HG02870 (cell line): ENCODE measurements around the gene HOXC10.

Source experiments
- ATAC-seq: cut with Tn5 transposase; IDR thresholded peaks from one replicate; pipeline ENCODE4 v1.9.1; 2021; ENCODE audit warnings: mild to moderate bottlenecking, moderate library complexity; ENCODE audit not compliant: unreplicated experiment

Gene HOXC10

DNA sequence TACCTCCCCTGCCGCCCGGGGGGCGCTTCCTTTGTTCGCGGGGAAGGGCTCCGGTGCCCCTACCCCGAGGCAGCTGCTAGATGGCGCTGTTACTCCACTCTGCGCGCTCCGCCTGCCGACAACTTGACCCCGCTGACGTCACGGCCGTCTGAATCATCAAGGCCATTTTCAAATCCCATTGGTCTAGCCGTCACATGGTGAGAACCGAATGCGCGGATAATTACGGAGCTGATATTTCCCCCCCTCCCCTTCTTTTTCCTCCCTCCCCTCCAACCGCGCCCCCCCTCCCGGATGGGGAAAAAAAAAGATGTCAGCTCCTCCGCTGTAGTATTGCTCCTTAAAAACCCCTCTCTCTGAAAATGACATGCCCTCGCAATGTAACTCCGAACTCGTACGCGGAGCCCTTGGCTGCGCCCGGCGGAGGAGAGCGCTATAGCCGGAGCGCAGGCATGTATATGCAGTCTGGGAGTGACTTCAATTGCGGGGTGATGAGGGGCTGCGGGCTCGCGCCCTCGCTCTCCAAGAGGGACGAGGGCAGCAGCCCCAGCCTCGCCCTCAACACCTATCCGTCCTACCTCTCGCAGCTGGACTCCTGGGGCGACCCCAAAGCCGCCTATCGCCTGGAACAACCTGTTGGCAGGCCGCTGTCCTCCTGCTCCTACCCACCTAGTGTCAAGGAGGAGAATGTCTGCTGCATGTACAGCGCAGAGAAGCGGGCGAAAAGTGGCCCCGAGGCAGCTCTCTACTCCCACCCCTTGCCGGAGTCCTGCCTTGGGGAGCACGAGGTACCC is at the start of gene HOXC10:
Gene HOXC10 (plus strand): TSS at position 246 of the 791 bp plus-strand sequence. CDS start 114 bp downstream, at position 360.
- no peak for ATAC-seq

DNA sequence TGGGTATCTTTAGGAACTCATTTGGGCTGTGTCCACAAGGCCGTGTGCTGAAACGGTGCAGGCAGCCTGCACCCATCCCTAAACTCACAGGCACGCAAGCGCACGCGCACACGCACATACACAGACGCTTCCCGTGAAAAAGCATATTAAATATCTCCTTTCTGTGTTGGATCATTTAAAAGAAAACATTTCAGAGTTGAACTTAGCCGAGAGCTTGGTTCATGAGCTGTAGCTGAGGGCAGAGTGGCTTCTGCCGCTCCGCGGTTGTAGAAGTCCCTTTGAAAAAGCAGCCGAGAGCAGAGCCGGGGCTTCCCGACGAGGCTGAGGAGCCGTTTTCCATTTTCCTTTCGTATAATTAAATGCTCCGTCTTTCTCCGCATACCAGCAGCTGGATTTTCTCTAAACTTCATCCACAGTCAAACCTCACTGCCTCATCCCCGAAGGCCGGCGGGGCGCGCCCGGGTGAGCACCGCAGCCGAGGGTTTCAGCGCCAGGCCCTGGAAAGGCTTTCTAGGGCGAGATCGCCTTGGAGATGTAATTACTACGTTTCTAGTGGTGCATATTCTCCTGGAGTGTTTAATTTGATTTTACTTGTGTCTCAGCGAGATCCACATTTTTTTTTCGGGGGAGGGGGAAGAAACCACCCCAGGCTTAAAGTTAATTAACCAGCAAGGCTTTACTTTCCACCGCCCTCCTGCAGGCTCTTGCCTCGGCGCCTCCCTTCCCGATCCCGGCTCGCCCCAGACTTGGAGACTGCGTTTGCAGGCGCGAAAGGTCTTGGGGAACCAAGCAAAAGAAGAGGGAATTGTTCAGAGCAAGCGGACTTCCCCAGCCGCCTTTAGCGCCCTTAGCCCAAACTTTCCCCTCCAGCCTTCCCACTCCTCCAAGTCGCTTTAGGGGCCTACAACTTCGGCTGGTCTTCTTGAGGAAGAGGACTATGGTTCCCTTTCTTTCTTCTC is 49.3 kb upstream of the HOXC10 start:
- no peak for ATAC-seq

DNA sequence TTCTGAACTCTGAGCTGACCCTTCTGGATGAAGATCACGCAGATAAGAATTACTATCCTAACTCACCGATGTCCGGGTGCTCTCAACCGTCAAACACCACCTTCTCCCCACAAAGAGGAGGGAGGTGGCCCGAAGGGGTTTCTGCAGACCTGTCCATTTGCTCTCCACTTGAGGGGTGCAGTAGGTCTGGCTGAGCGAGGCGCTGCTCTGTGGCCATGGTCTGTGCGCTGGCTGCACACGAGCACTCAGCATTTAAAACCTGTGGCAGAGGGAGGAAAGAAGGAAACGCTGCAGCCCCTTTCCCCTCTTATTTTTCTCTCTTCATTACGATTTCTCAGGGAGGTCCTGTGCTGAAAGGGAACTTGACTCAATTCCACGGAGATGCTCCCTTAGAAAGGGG is 47.8 kb upstream of the HOXC10 start:
- no peak for ATAC-seq

- no peak for ATAC-seq
Observed at GRCh38 chr12:53937596-53938325, 47.2 kb upstream of the HOXC10 start.

DNA sequence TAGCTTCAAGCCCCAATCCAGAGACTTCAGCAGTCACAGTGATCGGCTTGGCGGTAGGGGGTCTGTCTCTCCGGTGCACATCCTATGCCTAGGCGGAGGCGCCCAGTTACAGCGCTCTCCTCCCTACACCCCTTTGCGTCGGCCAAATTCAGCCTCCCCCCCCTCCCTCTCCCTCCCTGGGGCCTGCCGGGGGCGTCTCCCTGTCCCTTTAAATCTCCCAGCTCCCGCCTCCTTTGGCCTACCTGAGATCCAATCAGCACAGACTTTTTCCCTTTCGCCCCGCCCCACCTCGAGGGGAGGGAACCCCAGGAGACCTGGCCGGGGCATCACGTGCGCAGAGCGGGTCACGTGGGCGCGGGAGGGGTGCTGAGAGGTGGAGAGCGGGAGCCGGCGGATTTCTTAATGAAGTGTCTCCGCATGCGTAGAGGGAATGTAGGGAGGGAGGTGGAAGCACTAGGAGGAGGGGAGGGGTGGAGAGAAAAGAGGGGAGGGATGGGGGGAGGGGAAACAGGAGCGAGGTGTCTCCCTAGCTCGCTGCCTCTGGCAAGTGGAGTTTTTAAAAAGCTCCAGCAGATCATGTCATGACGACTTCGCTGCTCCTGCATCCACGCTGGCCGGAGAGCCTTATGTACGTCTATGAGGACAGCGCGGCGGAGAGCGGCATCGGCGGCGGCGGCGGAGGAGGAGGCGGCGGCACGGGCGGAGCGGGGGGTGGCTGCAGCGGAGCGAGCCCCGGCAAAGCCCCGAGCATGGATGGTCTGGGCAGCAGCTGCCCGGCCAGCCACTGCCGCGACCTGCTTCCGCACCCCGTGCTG is 46.4 kb upstream of the HOXC10 start, which contains the start of gene HOXC13:
Gene HOXC13 (plus strand): TSS at position 506 of the 815 bp plus-strand sequence. CDS start 76 bp downstream, at position 582.
- ATAC-seq = no peak

DNA sequence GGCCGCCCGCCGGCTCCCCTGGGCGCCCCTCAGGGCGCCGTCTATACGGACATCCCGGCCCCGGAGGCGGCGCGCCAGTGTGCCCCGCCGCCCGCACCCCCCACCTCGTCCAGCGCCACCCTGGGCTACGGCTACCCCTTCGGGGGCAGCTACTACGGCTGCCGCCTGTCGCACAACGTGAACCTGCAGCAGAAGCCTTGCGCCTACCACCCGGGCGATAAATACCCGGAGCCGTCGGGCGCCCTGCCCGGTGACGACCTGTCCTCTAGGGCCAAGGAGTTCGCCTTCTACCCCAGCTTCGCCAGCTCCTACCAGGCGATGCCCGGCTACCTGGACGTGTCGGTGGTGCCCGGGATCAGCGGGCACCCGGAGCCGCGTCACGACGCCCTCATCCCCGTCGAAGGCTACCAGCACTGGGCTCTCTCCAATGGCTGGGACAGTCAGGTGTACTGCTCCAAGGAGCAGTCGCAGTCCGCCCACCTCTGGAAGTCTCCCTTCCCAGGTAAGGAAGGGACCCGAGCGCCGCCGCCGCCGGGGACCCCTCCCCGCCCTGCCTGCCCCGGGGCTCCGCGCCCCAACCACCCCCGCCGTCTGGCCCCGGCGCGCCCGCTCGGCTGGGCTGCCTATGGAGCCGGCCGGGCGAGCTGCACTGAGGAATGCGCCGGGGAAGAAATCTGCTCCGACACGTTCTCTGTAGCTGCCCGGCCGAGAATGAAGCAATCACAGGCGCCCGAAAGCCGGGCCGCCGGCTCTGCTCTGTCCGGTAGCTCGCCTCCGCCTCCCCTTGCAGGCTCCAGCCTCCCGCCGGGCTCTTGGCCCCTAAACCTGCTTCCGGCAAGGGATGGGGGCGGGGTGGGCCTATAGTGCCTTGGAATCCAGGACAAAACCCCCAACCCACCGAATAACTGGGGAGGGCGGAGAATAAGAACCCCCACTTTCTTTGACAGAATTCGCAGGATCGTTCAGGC is 45.5 kb upstream of the HOXC10 start:
- ATAC-seq = no peak

DNA sequence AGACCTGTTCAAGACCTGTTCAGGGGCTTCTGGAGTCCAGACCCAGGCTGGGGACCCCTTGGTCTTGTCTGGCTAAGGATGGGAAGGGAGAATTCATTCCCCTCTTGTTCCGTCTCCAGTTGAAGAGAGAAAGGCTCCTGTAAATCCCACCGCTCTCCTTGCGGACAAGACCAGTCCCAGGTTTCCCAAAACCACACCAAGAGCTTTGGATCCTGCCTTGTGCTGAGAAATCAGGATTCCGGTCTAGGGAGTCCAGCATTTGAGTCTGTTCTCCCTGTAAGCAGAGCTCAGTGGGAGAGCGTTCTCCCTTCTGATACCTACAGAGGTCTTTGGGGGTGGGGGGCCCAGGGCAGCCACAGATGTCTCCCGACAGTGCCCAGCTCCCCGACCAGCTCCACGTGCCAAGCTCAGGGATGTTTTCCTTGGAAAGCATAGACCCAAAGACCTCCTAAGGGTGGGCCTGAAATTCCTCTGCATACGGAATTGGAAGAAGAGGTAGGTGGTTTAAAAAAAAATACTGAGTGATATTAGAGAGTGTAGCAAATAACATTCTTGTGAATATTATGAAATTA is 44.4 kb upstream of the HOXC10 start:
- ATAC-seq = no peak

- no peak for ATAC-seq
Observed at GRCh38 chr12:53941187-53941586, 43.8 kb upstream of the HOXC10 start.

DNA sequence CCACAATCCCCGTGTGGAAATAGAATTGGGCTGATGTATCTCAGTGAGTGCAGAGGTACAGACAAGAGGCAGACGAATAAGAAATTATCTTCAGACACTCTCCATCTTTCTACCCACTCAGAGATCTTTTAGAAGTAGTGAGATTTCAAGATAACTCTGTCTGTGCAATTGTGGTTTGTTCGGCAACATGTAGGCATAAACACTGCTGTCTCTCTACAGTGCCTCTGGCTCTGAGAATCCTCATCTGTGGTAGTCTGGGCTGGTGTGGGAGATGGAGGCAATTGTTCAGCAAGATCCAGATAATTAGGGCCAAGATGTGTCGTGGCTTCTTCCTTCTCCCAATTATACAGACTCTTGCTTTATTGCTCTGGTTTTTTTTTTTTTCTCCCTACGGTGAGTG is 43.2 kb upstream of the HOXC10 start:
- no peak for ATAC-seq

DNA sequence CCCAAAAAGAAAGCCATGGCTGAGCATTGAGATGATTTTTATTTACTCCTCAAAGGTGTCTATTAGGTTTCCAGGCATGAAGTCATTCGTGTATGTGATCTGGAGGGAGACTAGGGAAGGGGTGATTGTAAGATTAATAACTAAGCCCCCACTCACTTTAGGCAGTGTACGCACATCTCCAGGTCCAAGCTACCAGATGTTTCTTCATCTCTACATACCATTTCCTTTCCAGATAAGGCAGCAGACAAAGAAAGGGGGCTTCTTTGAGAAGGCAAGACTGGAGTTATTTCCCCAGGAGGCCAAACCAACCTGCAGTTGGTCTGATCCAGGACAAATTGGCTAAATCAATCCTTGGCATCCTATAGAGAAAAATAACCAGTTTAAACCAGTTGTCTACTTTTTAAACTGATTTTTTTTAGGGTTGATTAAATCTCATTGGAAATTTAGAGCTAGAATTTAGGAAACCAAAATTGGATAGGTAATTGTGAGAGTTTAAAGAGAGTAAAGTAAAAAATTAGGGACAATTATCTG is 42.4 kb upstream of the HOXC10 start:
- no peak for ATAC-seq

DNA sequence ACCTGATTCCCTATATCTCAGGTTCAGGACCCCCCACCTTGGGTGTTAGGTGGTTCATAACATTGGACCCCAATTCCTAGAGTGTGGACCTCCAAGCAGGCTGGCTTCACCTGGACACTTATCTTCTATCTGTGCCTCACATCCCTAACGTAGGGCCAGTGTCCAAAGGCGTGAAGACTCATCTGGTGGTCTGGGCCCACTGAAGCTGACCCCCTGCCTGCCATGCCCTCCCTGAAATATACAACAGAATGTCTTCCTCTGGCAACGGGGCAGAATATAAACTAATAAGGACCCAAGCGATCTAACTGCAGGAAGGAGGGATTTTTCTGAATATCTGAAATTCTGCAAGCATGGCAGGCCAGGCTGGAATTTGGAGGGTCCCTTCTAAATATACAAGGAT is 40.7 kb upstream of the HOXC10 start:
- ATAC-seq = no peak

- no peak for ATAC-seq
Observed at GRCh38 chr12:53944907-53945847, 39.8 kb upstream of the HOXC10 start.

DNA sequence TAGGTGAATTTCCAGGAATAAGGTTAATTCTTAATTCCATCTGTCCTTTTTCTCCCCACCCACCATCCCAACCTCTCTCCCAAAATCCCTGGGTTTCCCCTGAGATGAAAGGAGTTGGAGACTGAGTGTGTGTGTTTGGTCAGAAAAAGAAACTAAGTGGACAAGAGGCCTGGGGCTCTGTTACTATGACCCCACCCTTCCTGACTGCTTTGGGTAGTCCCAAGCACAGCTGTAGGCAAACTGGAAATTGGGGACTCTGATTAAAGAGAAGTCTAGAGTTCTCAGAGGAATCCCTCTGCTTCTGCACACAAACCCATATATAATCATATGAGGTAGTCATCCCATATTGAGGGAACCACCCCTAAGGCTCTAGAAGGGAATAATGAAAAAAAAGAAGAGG is 37.2 kb upstream of the HOXC10 start:
- ATAC-seq = no peak

DNA sequence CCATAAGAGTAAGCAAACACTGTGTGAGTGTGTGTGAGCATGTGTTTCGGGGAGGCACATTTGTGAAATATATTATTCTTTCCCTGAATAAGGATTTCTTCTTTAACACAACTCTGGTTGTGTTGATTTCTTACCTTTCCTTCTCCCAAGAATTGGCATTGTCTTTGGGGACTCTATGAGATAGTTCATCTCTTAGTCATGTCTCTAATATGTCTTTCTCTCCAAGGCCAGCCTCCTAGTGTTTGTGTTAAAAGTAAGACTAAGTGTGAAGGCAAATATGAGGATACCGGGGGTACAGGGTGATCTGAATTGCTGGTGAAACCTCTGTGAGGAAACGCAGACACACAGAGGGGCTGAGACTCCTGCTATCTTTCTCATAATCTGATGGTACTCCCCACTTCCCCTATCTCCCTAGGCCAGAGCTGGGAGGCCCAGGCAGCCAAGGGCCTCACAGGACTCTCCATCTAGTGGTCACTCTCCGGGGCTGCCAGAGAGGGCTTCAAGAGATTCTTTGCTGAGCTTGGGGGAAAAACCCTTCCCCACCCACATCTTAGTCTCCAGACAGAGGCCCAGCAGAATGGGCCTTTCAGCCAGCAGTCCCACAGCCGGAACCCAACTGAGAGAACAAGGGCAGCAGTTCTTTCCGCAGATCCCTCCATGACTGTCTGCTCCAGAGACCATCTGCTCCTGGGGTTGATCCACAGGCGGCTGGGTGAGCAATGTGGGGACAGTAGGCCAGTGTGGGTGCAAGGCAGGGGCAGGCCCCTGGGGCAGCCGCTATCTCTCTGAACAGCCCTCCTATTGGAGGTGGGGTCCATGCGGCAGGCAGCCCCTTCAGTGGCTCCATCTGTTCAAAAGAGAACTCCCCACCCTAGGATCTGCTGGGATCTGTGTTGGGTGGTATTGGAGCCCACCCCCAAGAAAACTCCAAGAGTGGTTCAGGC is 36.0 kb upstream of the HOXC10 start:
- no peak for ATAC-seq

- no peak for ATAC-seq
Observed at GRCh38 chr12:53949631-53950436, 35.1 kb upstream of the HOXC10 start.

GRCh38 chr12:53950437-53950773 is 34.5 kb upstream of the HOXC10 start:
- ATAC-seq = no peak
